ENCODE measurements around the gene IGDCC3. TPM values are rescaled to one million over a fixed set of nuclear protein-coding genes. Genes with fewer than 3 reads are reported as not detected.

IGDCC3 gene
- total RNA-seq, 4 donors from 2014 or later: 0.82 to 5.5 TPM; not detected in 2

- TF ChIP-seq CTCF (IDR thresholded peaks at IDR 0.05) (no peak), POLR2A (IDR thresholded peaks at IDR 0.05) (no peak)
- Histone ChIP-seq H3K27me3 (no peaks in the 10 kb centered on the region), H3K9me3 (no peaks in the 10 kb centered on the region), H3K4me3 (no peak overlapping the region), H3K27ac (no peak overlapping the region), H3K36me3 (no peaks in the 10 kb centered on the region), H3K4me1 (no peaks in the 10 kb centered on the region)
- DNase-seq: no peak
- intact Hi-C loops (cut with DNase I; ENCODE audit: low total_unique reads): no loop called here
Measured at GRCh38 chr15:65330934-65331645, 46.7 kb downstream of the IGDCC3 start.

GRCh38 chr15:65329984-65330735 is 47.6 kb downstream of the IGDCC3 start:
- DNase-seq: no peak
- no peaks in the 10 kb centered on the region for H3K36me3 ChIP-seq
- H3K4me1 ChIP-seq: no peaks in the 10 kb centered on the region
- H3K4me3 ChIP-seq: no peak overlapping the region
- H3K9me3 ChIP-seq: no peaks in the 10 kb centered on the region
- H3K27me3 ChIP-seq: no peaks in the 10 kb centered on the region
- TF ChIP-seq POLR2A (IDR thresholded peaks at IDR 0.05) (no peak), CTCF (IDR thresholded peaks at IDR 0.05) (no peak)
- intact Hi-C loops (cut with DNase I; ENCODE audit: low total_unique reads): no loop called here
- H3K27ac ChIP-seq: no peak overlapping the region

DNA sequence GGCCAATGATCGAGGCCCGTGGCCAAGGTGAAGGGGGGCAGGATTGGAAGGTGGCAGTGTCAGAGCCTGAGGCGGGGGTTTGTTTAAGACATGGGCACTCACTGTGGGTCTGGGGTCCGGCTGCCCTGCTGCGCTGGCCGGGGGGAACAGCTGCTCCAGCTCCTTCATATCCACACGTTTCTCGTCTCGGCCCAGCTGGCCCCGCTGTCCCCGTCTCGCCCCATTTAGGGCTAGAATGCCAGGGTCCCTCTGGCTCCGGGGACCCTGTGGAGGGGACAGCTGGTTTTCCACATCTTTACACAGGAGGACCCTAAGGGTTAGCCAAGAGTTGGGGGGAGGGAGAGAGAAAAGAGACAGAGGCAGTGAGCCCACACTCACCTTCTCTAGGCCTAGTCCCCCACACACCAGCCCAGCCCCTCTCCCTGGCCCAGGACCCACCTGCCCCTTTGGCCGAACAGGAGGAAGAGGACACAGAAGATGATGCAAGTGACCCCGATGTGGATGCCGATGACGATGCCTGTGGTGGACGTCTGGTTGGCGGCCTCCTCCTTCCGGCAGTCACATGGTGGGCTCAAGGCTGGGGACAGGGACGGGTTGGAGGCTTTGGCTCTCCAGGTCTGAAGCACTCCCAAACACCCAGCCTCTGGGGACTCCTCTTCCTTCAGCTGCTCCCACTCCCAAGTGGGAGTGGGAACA is 48.4 kb downstream of the IGDCC3 start:
- TF ChIP-seq CTCF (IDR thresholded peaks at IDR 0.05) (no peak), POLR2A (IDR thresholded peaks at IDR 0.05) (no peak)
- intact Hi-C loops (cut with DNase I; ENCODE audit: low total_unique reads): no loop called here
- no peak for DNase-seq
- Histone ChIP-seq H3K27ac (no peak overlapping the region), H3K4me3 (no peak overlapping the region), H3K36me3 (no peaks in the 10 kb centered on the region), H3K9me3 (no peaks in the 10 kb centered on the region), H3K4me1 (no peaks in the 10 kb centered on the region), H3K27me3 (no peaks in the 10 kb centered on the region)

DNA sequence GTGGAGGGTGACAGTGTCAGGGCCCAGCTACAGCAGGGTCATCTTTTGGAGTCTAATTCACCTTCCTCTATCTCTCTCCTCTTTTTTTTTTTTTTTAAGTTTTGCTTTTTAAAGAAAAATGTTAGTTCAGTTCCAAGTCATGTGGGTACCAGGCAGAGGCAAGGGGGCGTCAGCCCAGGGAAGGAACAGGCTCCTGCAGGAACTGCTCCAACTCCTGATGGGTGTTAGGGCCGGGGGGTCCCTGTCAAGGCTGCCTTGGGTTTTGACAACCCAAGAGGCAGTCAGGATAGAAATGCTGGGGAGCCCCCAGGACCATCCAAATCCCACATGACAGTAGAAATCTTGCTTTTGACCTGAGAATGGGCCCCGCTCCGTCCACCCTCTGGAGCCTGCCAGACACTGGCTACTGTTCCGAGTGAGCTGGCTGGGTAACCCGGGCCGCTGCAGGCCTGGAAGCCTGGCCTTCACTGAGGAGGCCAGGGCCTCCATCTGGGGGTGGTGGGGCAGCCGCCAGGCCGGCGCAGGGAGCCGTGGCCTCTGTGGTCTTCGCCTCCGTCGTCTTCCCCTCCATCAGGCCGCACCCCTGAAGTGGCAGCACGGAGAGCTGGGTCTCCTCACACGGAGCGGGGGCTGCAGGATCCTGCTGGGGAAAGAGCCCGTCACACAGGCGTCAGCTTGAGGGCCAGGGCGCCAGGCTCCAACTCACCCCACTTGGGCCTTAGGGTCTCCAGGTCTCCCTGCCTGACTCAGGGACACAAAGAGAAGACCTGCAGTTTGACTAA is 49.1 kb downstream of the IGDCC3 start:
- intact Hi-C loops (cut with DNase I; ENCODE audit: low total_unique reads): no loop called here
- Histone ChIP-seq H3K9me3 (no peaks in the 10 kb centered on the region), H3K4me1 (no peaks in the 10 kb centered on the region), H3K4me3 (no peak overlapping the region), H3K36me3 (no peaks in the 10 kb centered on the region), H3K27me3 (no peaks in the 10 kb centered on the region), H3K27ac (no peak overlapping the region)
- no peak for DNase-seq
- TF ChIP-seq POLR2A (IDR thresholded peaks at IDR 0.05) (no peak), CTCF (IDR thresholded peaks at IDR 0.05) (no peak)

Measured in uterus (tissue), 4 donors.